CD4-positive, alpha-beta memory T cell (primary cell): ENCODE measurements around the gene KLHL36. TPM values are rescaled to one million over a fixed set of nuclear protein-coding genes. Genes with fewer than 3 reads are reported as not detected.

ENCODE experiments used
- CTCF ChIA-PET: fragments of 350-600 bp; sonication (Branson Sonifier 250); formaldehyde crosslinking; loops from one replicate; lab custom pipeline; 2021; ENCODE audit warnings: inconsistent platforms; ENCODE audit not compliant: partially characterized antibody; lab: Charles Lee
- POLR2A ChIA-PET: fragments of 350-600 bp; sonication (Branson Sonifier 250); formaldehyde crosslinking; loops from one replicate; lab custom pipeline; 2021; ENCODE audit not compliant: partially characterized antibody; lab: Charles Lee
- DNase-seq, 5 donors: peaks; one replicate each; pipeline versions ENCODE4 v3.0.0 to v3.0.0-alpha.2; 2020 to 2022; ENCODE audit warnings: mixed read lengths in 1 of 5
- H3K27ac ChIP-seq: one replicate; pipeline ENCODE4 v1.7.0; 2013; ENCODE audit warnings: low read depth, low read length
- H3K27me3 ChIP-seq: 2 replicates; pipeline ENCODE4 v1.7.0; 2013; ENCODE audit warnings: mild to moderate bottlenecking, low read length, moderate library complexity; ENCODE audit not compliant: insufficient read depth
- H3K36me3 ChIP-seq: 2 replicates; pipeline ENCODE4 v1.7.0; 2013; ENCODE audit warnings: mild to moderate bottlenecking, low read length, moderate library complexity; ENCODE audit not compliant: insufficient read depth
- H3K4me1 ChIP-seq: 2 replicates; pipeline ENCODE4 v1.7.0; 2013; ENCODE audit warnings: mild to moderate bottlenecking, low read length, moderate library complexity; ENCODE audit not compliant: insufficient read depth
- H3K4me3 ChIP-seq, 2 donors: one replicate each; pipeline ENCODE4 v1.7.0; 2013; ENCODE audit warnings: low read length in 2 of 2, mild to moderate bottlenecking in 1 of 2
- H3K9me3 ChIP-seq, 2 donors: one replicate each; pipeline ENCODE4 v1.7.0; 2013; ENCODE audit warnings: low read length in 2 of 2, control low read depth in 1 of 2; ENCODE audit not compliant: control insufficient read depth in 1 of 2
- H3K27ac Mint-ChIP-seq, 7 donors: one replicate each; pipeline ENCODE4 v1.8.0; 2020 to 2021; ENCODE audit warnings: mixed read lengths in 7 of 7, mild to moderate bottlenecking in 6 of 7, inconsistent platforms in 3 of 7, moderate library complexity in 3 of 7
- H3K27me3 Mint-ChIP-seq, 2 donors: one replicate each; pipeline ENCODE4 v1.8.0; 2020 to 2021; ENCODE audit warnings: mixed read lengths in 2 of 2
- H3K36me3 Mint-ChIP-seq, 2 donors: one replicate each; pipeline ENCODE4 v1.8.0; 2020 to 2021; ENCODE audit warnings: mixed read lengths in 2 of 2, inconsistent platforms in 1 of 2, mild to moderate bottlenecking in 1 of 2
- H3K4me1 Mint-ChIP-seq, 4 donors: one replicate each; pipeline ENCODE4 v1.8.0; 2020 to 2021; ENCODE audit warnings: mixed read lengths in 4 of 4, mild to moderate bottlenecking in 1 of 4
- H3K4me3 Mint-ChIP-seq, 8 donors: one replicate each; pipeline ENCODE4 v1.8.0; 2020 to 2021; ENCODE audit warnings: mixed read lengths in 8 of 8, mild to moderate bottlenecking in 7 of 8, moderate library complexity in 6 of 8, inconsistent platforms in 3 of 8
- H3K9me3 Mint-ChIP-seq, 8 donors: one replicate each; pipeline ENCODE4 v1.8.0; 2020 to 2021; ENCODE audit warnings: mixed read lengths in 8 of 8, mild to moderate bottlenecking in 5 of 8, inconsistent platforms in 3 of 8, moderate library complexity in 1 of 8
- intact Hi-C: fragments of 100-400 bp; cut with micrococcal nuclease; formaldehyde crosslinking; loops from one replicate; pipeline ENCODE4 v1.15.1; 2023
- polyA plus RNA-seq, 2 donors: library from polyadenylated mRNA; unstranded; fragments of 300-500 nt; fragmentation: Illumina TruSeq; gene quantifications; one replicate each; pipeline ENCODE4 v1.2.3, GENCODE V29; 2021
- total RNA-seq, 2 experiments: library from RNA; stranded (reverse); gene quantifications; one replicate each; pipeline ENCODE4 v1.2.3, GENCODE V29; 2021

KLHL36 gene
- total and polyA plus RNA-seq, 4 experiments from 2014 or later = 28.2 to 149 (median 86.9) TPM

DNA sequence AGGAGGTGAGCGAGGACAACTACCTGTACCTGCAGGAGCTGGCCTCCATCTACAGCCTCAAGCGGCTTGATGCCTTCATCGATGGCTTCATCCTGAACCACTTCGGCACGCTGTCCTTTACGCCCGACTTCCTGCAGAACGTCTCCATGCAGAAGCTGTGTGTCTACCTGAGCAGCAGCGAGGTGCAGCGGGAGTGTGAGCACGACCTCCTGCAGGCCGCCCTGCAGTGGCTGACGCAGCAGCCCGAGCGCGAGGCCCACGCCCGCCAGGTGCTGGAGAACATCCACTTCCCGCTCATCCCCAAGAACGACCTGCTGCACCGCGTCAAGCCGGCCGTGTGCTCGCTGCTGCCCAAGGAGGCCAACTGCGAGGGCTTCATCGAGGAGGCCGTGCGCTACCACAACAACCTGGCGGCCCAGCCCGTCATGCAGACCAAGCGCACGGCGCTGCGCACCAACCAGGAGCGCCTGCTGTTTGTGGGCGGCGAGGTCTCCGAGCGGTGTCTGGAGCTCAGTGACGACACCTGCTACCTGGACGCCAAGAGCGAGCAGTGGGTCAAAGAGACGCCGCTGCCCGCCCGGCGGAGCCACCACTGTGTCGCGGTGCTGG is 9.0 kb downstream of the KLHL36 start:
- Mint-ChIP-seq H3K27ac (no peak overlapping the region), H3K4me3 (no peak overlapping the region)

DNA sequence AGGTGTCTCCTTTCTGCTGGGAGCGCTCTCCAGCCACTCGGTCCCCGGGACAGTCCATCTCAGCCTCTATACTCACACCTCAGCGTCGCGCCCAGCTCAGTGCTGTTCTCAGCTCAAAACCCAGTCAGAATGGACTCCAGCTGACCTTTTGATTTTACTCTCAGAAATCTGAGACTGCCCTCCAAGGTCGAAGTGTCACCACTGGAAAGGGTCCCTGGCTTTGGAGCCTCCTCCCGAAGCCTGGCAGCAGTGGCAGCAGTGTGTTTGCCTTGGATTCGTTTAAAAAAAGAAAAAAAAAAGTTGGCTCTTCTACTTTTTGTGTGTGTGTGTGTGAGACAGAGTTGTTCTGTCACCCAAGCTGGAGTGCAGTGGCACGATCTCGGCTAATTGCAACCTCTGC is 10.4 kb downstream of the KLHL36 start:
- ChIA-PET CTCF (interaction anchor here (0.9 to 2.0 kb wide), 3 partner anchors 10 to 81 kb away, joined by 3 to 9 read pairs (median 4); no protein-coding TSS in a partner anchor), POLR2A (no interaction called here)
- no peaks in the 10 kb centered on the region for H3K9me3 ChIP-seq
- H3K27ac Mint-ChIP-seq = peak overlapping the region in 3 of 7 donors; percentile 25 to 84 (median 78)
- no peak overlapping the region for H3K4me3 Mint-ChIP-seq
- no peak for DNase-seq
- peaks cover 32% of the 10 kb centered on the region for H3K4me1 ChIP-seq
- peaks cover 12 to 65% (median 35%) of the 10 kb centered on the region in 4 donors for H3K4me1 Mint-ChIP-seq
- H3K36me3 Mint-ChIP-seq = peaks cover 67 to 69% of the 10 kb centered on the region in 2 donors
- intact Hi-C loops = no loop called here
- no peaks in the 10 kb centered on the region for H3K27me3 Mint-ChIP-seq
- peaks cover 70% of the 10 kb centered on the region for H3K36me3 ChIP-seq
- no peak overlapping the region for H3K27ac ChIP-seq
- H3K4me3 ChIP-seq = no peak overlapping the region
- H3K27me3 ChIP-seq = no peaks in the 10 kb centered on the region
- H3K9me3 Mint-ChIP-seq = no peaks in the 10 kb centered on the region

More for the DNA sequence above, 9.0 kb downstream of the KLHL36 start:
- Mint-ChIP-seq H3K27me3 (no peaks in the 10 kb centered on the region), H3K36me3 (peaks cover 63 to 69% of the 10 kb centered on the region in 2 donors), H3K9me3 (no peaks in the 10 kb centered on the region), H3K4me1 (peaks cover 21 to 78% (median 45%) of the 10 kb centered on the region in 4 donors)
- DNase-seq = no peak
- Histone ChIP-seq H3K4me1 (peaks cover 45% of the 10 kb centered on the region), H3K36me3 (peaks cover 56% of the 10 kb centered on the region), H3K27me3 (no peaks in the 10 kb centered on the region), H3K27ac (no peak overlapping the region), H3K4me3 (no peak overlapping the region), H3K9me3 (no peaks in the 10 kb centered on the region)
- intact Hi-C loops = no loop called here
- POLR2A ChIA-PET = interaction anchor here (1.2 kb wide), 1 partner anchor 9 kb away, joined by 3 read pairs; no protein-coding TSS in a partner anchor
- CTCF ChIA-PET = interaction anchor here (0.7 to 1.6 kb wide), 3 partner anchors 11 to 835 kb away, joined by 3 to 6 read pairs (median 4); no protein-coding TSS in a partner anchor

DNA sequence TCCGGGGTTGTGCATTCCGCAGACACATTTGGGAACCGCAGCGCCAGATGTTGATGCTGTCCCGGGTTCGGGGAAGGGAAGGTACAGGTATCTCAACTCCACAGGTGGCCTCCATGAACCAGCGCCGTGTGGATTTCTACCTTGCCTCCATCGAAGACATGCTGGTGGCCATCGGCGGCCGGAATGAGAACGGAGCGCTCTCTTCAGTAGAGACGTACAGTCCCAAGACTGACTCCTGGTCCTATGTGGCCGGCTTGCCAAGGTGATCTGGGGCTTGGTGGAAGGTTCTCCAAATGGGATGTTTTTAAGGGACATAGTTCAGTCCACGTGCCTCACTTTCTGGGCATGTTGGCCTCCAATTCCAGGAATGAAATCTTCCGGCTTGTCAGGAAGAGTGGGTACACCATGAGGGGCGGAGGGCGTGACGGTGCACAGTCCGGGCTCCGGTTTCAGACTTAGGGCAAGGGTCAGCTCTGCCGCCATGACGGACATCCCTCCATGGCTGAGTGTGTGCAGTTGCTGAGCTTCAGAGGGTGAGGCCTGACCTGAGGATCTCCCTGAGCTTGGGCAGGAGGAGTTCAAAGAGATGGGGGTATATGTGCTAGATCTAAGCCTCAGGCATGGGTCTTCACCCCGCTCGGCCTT is 11.5 kb downstream of the KLHL36 start:
- H3K27ac ChIP-seq = no peak overlapping the region
- no peaks in the 10 kb centered on the region for H3K27me3 ChIP-seq
- peaks cover 24% of the 10 kb centered on the region for H3K4me1 ChIP-seq
- Mint-ChIP-seq H3K27me3 (no peaks in the 10 kb centered on the region), H3K27ac (no peak overlapping the region), H3K4me1 (peaks cover 13 to 60% (median 30%) of the 10 kb centered on the region in 4 donors), H3K36me3 (peaks cover 71 to 72% of the 10 kb centered on the region in 2 donors), H3K9me3 (no peaks in the 10 kb centered on the region), H3K4me3 (no peak overlapping the region)
- H3K36me3 ChIP-seq = peaks cover 80% of the 10 kb centered on the region
- CTCF ChIA-PET = interaction anchor here (0.6 to 2.0 kb wide), 3 partner anchors 13 to 79 kb away, joined by 3 to 9 read pairs (median 4); no protein-coding TSS in a partner anchor
- POLR2A ChIA-PET = no interaction called here
- no peaks in the 10 kb centered on the region for H3K9me3 ChIP-seq
- no peak for DNase-seq
- intact Hi-C loops = no loop called here
- no peak overlapping the region for H3K4me3 ChIP-seq

DNA sequence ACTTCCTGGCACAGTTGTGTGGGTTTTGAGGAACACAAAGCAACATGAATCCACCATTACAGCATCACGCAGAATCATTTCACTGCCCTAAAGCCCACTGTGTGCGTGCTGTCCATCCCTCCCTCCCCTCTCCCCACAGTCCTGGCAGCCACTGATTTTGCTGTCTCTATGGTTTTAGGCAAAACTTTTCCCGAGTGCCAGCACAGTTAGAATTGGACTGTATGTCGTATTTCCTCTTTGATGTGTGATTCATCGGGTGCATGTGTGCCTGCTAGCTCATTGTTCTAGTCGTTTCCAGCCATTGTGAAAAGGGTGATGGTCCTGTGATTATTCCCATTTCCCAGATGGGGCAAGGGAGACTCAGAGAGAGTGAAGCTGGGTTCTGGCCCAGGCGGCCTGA is 12.7 kb downstream of the KLHL36 start:
- no peak for DNase-seq
- peaks cover 92% of the 10 kb centered on the region for H3K36me3 ChIP-seq
- H3K36me3 Mint-ChIP-seq = peaks cover 70 to 73% of the 10 kb centered on the region in 2 donors
- H3K4me1 Mint-ChIP-seq = peaks cover 8 to 49% (median 21%) of the 10 kb centered on the region in 4 donors
- intact Hi-C loops = no loop called here
- H3K9me3 Mint-ChIP-seq = no peaks in the 10 kb centered on the region
- no peaks in the 10 kb centered on the region for H3K27me3 ChIP-seq
- peak overlapping the region in 1 of 7 donors; percentile 42 for H3K27ac Mint-ChIP-seq
- H3K4me1 ChIP-seq = peaks cover 12% of the 10 kb centered on the region
- no peak overlapping the region for H3K27ac ChIP-seq
- no peak overlapping the region for H3K4me3 ChIP-seq
- no peak overlapping the region for H3K4me3 Mint-ChIP-seq
- H3K9me3 ChIP-seq = no peaks in the 10 kb centered on the region
- CTCF ChIA-PET = interaction anchor here (0.6 kb wide), 1 partner anchor 10 kb away, joined by 3 read pairs; no protein-coding TSS in a partner anchor
- POLR2A ChIA-PET = no interaction called here
- no peaks in the 10 kb centered on the region for H3K27me3 Mint-ChIP-seq

DNA sequence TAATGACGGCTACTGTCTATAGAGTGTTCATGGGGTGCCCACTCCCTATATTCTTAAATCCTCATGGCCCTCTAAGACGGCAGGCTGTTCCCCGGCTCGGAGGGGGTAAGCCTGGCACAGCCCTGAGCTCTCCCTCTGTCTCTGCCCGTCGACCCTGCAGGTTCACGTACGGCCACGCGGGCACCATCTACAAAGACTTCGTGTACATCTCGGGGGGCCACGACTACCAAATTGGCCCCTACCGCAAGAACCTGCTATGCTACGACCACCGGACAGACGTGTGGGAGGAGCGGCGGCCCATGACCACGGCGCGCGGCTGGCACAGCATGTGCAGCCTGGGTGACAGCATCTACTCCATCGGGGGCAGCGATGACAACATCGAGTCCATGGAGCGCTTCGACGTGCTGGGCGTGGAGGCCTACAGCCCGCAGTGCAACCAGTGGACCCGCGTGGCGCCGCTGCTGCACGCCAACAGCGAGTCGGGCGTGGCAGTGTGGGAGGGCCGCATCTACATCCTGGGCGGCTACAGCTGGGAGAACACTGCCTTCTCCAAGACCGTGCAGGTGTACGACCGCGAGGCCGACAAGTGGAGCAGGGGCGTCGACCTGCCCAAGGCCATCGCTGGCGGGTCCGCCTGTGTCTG is 13.2 kb downstream of the KLHL36 start:
- peak overlapping the region in 1 of 8 donors; percentile 43 for H3K4me3 Mint-ChIP-seq
- Histone ChIP-seq H3K27ac (no peak overlapping the region), H3K4me3 (no peak overlapping the region), H3K36me3 (peaks cover 97% of the 10 kb centered on the region), H3K27me3 (no peaks in the 10 kb centered on the region), H3K9me3 (no peaks in the 10 kb centered on the region), H3K4me1 (peaks cover 6% of the 10 kb centered on the region)
- no peaks in the 10 kb centered on the region for H3K9me3 Mint-ChIP-seq
- intact Hi-C loops = no loop called here
- no peaks in the 10 kb centered on the region for H3K27me3 Mint-ChIP-seq
- peaks cover 74 to 76% of the 10 kb centered on the region in 2 donors for H3K36me3 Mint-ChIP-seq
- peaks cover 6 to 44% (median 17%) of the 10 kb centered on the region in 4 donors for H3K4me1 Mint-ChIP-seq
- POLR2A ChIA-PET = interaction anchor here (1.1 kb wide), 2 partner anchors 13 to 39 kb away, joined by 3 read pairs; no protein-coding TSS in a partner anchor
- H3K27ac Mint-ChIP-seq = no peak overlapping the region
- CTCF ChIA-PET = interaction anchor here (0.6 to 4.2 kb wide), 3 partner anchors 11 to 63 kb away, joined by 3 to 47 read pairs (median 26); no protein-coding TSS in a partner anchor
- no peak for DNase-seq

DNA sequence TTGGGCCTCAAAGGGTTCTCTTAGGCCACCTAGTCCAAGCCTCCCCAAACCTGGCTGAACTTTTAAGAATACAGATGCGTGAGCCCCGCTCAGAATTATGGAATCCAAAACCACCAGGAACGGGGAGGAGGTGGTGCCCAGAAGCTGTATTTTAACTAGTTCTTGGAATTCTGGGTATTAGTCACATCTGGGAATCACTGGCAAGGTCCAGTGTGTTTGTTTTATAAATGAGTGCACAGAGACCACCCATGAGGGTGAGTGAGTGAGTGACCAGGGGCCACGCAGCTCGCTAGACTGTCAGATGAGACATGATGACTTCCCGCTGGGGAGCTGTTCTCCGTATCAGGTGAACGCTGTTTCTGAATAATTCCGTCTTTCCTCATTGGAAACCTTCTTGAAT is 14.2 kb downstream of the KLHL36 start:
- intact Hi-C loops = no loop called here
- peaks cover 6 to 34% (median 12%) of the 10 kb centered on the region in 4 donors for H3K4me1 Mint-ChIP-seq
- H3K9me3 Mint-ChIP-seq = no peaks in the 10 kb centered on the region
- ChIA-PET POLR2A (interaction anchor here (0.7 to 1.1 kb wide), 3 partner anchors 11 to 38 kb away, joined by 3 read pairs; no protein-coding TSS in a partner anchor), CTCF (interaction anchor here (0.6 to 4.2 kb wide), 7 partner anchors 10 to 318 kb away, joined by 3 to 47 read pairs (median 3); no protein-coding TSS in a partner anchor)
- H3K4me3 Mint-ChIP-seq = no peak overlapping the region
- Histone ChIP-seq H3K36me3 (peaks cover 90% of the 10 kb centered on the region), H3K9me3 (no peaks in the 10 kb centered on the region), H3K27ac (no peak overlapping the region), H3K4me3 (no peak overlapping the region), H3K4me1 (no peaks in the 10 kb centered on the region), H3K27me3 (no peaks in the 10 kb centered on the region)
- DNase-seq = no peak
- no peak overlapping the region for H3K27ac Mint-ChIP-seq
- no peaks in the 10 kb centered on the region for H3K27me3 Mint-ChIP-seq
- peaks cover 68 to 81% of the 10 kb centered on the region in 2 donors for H3K36me3 Mint-ChIP-seq
